HEK293T (cell line): ENCODE data around the gene OR52I2.

Source experiments
- ARNT ChIP-seq: fragments of 450-650 bp; IDR thresholded peaks from 2 replicates; pipeline ENCODE4 v1.6.1; 2017; ENCODE audit warnings: mild to moderate bottlenecking
- BHLHE40 ChIP-seq: fragments of 450-650 bp; IDR thresholded peaks from 2 replicates; pipeline ENCODE4 v1.6.1; 2016; ENCODE audit warnings: mild to moderate bottlenecking, moderate library complexity, borderline replicate concordance
- ELF4 ChIP-seq: fragments of 450-650 bp; IDR thresholded peaks from 2 replicates; pipeline ENCODE4 v1.6.1; 2017; ENCODE audit warnings: antibody characterized with exemption
- FOXA1 ChIP-seq: fragments of 450-650 bp; IDR thresholded peaks from 2 replicates; pipeline ENCODE4 v1.6.1; 2016; ENCODE audit warnings: mild to moderate bottlenecking
- FOXK2 ChIP-seq: fragments of 450-650 bp; IDR thresholded peaks from 2 replicates; pipeline ENCODE4 v1.6.1; 2016; ENCODE audit warnings: mild to moderate bottlenecking
- FOXM1 ChIP-seq: fragments of 450-650 bp; IDR thresholded peaks from 2 replicates; pipeline ENCODE4 v1.6.1; 2017; ENCODE audit warnings: mild to moderate bottlenecking, borderline replicate concordance
- HDGF ChIP-seq: fragments of 450-650 bp; IDR thresholded peaks from 2 replicates; pipeline ENCODE4 v1.6.1; 2017; ENCODE audit warnings: antibody characterized with exemption, borderline replicate concordance
- L3MBTL2 ChIP-seq: fragments of 450-650 bp; conservative IDR thresholded peaks from 2 replicates; pipeline ENCODE4 v1.6.1; 2016; ENCODE audit warnings: mild to moderate bottlenecking
- PKNOX1 ChIP-seq: fragments of 450-650 bp; IDR thresholded peaks from 2 replicates; pipeline ENCODE4 v1.6.1; 2016
- SP1 ChIP-seq: fragments of 450-650 bp; IDR thresholded peaks from 2 replicates; pipeline ENCODE4 v1.6.1; 2017
- SUZ12 ChIP-seq: fragments of 450-650 bp; IDR thresholded peaks from 2 replicates; pipeline ENCODE4 v1.6.1; 2016; ENCODE audit warnings: mild to moderate bottlenecking
- TARDBP ChIP-seq: fragments of 450-650 bp; IDR thresholded peaks from 2 replicates; pipeline ENCODE4 v1.6.1; 2016
- ZNF384 ChIP-seq: fragments of 450-650 bp; IDR thresholded peaks from 2 replicates; pipeline ENCODE4 v1.6.1; 2016

- TF ChIP-seq ZNF384 (no peak), SP1 (no peak), FOXM1 (no peak), BHLHE40 (no peak), L3MBTL2 (no peak), TARDBP (no peak), SUZ12 (no peak), PKNOX1 (no peak), HDGF (no peak), FOXA1 (no peak), ARNT (no peak), ELF4 (no peak), FOXK2 (no peak)
Measured at GRCh38 chr11:4636136-4636535, 54.6 kb downstream of the OR52I2 start.
